ENCODE data around the gene PHOX2A.

DNA sequence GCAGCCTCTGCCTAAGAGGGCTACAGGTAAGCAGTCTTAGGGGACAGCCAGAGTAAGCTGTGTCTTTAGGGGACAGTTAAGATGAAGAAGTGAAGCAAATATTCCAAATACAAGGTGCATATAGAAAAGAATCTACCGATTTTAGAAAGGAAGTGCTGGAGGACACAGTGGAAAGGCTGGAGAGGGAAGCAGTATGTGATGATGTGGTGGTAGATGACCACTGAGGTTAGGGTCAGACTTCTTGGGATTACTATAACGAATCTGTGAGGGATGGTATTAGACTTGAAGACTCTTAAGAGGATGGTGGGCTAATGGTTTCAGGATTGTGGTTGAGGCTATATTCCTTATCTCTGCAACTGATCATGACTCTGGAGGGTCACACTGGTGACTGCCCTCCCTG, 40.0 kb upstream of the PHOX2A start:
- TF ChIP-seq EZH2phosphoT487 (IDR thresholded peaks at IDR 0.05; ENCODE audit: borderline replicate concordance, low read length) (no peak), CTCF (conservative IDR thresholded peaks at IDR 0.05; ENCODE audit: low read depth, low read length) (no peak), EZH2 (IDR thresholded peaks at IDR 0.05; ENCODE audit: low read length, unreplicated experiment) (no peak)
